Stimulated activated CD8-positive, alpha-beta memory T cell treated with anti-CD3 and anti-CD28 coated beads, Interleukin-2, amount 100 ng/mL, for 1 hour (primary cell): ENCODE data around the gene KRTAP10-4.
"Not testable (repeated sequence)": the region's sequence is repeated elsewhere in the genome, so short reads cannot be mapped to it uniquely, and the experiment has no call there.

ENCODE experiments used
- DNase-seq, 2 donors: peaks; one replicate each; pipeline ENCODE4 v3.0.0-alpha.2; 2020; ENCODE audit warnings: low read depth in 2 of 2

Gene KRTAP10-4

DNA sequence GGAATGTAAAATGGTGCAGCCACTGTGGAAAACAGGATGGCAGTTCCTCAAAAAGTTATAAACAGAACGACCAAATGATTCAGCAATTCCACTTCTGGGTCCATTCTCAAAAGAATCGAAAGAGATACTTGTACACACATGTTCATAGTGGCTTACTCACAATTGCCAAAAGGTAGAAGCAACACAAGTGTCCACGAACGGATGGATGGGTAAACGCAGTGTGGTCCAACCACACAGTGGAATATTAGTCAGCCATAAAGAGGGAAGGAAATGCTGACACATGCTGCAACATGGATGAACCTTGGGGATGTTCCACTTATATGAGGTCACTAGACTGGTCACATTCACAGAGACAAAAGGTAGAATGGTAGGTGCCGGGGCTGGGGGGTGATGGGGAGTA, 38.8 kb upstream of the KRTAP10-4 start:
- no peak for DNase-seq

DNA sequence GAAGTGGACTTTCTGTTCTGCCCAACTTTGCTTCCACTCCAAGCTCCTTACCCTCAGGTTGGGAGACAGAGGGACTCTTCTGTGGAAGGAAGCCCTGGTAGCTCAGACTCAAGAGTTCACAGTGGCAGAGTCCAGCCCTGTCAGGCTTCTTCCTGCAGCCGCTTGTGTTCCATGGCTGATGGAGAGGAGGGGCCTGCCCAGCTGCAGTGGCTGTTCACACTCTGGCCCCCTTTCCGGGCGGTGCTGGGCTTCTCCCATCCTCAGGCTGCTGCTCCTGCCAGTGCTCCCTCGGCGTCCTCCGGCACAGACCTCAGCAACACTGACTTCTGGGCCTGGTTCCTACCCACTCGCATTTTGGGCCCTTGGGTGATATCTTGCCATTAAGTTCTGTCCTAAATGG, 37.6 kb upstream of the KRTAP10-4 start:
- no peak for DNase-seq

DNA sequence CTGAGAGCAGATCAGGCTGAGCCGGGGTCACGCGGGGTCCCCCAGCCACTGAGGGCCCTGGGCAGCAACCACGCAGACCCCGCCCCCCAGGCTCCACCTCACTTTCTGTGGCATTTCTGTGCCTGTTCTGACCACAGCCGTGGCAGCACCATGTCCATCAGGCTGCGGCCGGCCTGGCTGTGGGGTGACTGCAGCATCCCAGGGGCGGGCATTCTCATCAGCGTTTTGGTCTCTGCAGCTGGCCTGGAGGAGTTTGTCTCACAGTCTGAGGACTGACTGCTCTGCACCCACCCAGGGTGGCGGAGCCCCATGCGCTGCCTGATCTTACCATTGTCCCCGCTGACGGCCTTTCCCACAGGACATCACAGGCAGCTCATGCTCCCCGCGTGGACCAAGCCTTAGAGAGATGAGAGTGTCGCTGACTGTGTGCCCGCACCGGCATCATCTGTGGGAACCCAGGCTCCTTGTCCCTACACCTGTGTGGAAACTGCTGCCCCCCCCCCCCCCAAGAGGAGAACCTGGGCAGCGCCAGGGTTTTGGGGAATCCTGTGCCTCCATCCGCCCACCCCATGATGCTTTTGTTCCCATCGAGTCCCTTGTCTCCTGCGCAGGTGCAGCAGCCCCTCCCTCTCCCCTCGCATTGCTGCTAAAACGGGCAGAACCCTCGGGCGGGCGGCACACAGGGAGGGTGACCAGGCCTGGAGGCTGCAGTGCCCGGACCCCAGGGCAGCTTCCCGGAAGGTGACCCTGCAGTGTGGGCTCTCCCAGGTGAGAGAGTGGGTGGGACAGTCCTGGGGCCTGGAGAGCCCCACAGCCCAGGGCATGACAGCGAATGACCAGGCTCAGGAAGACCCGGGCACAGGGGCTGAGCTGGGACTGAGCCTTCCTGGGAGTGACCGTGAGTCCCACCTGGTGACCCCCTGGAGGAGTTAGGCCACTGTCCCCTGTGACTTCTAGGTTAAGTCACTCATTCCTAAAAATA, 35.3 kb upstream of the KRTAP10-4 start:
- DNase-seq: no peak

DNA sequence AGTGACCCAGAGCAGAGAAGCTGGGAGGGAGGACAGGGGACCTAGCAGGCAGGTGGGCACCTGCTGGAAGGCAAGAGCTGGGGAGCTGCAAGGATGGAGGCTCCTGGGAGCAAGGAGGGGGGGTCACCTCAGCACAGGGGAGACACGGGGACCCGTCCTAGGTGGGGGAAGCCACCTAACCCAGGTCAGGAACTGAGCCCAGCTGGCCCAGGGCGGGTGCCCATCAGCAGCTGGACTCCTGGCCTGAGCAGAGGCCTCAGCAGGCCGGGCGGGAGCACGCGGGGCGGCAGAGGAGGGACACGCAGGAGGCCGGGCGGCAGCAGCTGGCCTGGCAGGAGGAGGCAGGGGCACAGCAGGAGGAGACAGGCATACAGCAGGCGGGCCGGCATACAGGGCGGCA, 34.5 kb upstream of the KRTAP10-4 start:
- no peak for DNase-seq

DNA sequence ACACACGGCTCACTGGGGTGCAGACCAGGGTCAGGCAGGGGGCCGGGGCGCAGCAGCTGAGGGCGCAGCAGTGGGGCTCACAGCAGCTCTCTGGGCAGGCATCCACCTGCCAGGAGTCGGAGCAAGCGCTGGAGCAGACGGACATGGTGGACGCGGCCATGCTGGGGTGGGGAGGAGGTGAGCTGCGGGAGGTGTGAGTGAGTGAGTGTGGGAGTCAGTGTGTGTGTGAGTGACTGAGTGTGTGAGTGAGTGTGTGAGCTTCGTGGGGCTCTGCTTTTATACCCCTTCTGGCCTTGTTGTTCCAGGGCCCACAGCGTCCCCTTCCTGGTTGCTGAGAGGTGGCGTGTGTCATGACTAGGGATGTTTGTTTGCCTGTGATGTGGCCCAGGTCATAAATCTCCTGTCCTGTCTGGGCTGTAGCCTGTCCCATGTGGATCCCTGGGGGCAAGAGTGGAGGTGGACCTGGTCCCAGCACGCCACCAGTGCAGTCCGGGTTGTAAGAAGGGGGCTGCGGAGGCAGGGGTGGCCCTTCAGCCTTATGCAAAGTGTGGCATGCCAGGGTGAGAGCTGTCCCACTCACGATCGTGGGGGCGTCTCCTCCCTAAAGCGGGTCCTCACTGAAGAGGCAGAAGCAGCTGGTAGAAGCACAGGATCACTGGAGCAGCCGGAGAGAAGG, 33.4 kb upstream of the KRTAP10-4 start, which contains the start of gene KRTAP10-1:
Gene KRTAP10-1, minus strand, starts transcription at position 205 of the 676 bp plus-strand sequence. Its CDS starts 45 bp downstream, at position 160.
- no peak for DNase-seq

DNA sequence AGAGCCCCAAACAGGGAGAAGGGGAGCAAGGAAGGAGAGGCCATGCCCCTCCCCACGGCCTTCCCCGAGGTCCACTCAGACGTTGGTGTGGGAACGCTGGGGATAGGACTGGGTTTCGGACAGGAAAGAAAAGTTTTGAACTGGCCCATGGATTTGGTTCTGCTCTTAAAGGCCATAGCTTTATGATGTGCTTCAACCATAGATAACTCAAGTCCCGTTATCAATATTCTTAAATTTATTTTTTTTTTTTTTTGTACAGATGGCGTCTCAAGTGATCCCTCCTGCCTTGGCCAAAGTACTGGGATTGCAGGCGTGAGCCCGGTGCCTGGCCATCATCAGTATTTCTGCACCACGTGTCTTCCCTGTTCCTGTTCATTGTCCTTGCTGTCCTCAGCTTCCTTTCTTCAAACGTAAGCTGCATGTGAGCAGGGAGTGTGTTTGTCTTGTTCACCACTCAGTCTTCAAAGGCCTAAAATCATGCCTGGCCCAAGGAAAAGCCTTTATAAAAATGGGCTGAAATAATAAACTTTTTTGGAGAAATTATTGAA, 32.7 kb upstream of the KRTAP10-4 start:
- no peak for DNase-seq

DNA sequence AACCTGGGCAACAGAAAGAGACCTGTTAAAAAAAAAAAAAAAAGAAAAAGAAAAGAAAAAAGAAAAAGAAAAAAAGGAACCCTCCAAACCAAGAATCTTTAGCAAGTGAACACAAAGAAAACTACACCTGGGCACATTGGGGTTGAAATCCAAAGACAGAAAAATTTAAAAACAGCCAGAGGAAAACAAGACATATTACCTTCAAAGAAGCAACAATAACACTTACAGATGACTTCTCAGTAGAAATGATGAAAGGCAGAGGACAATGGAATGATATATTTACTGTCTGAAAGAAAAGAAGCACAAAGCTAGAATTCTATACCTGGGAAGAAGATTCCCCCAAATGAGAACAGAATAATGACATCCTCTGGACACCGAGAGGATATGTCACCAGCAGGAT, 30.8 kb upstream of the KRTAP10-4 start:
- no peak for DNase-seq

DNA sequence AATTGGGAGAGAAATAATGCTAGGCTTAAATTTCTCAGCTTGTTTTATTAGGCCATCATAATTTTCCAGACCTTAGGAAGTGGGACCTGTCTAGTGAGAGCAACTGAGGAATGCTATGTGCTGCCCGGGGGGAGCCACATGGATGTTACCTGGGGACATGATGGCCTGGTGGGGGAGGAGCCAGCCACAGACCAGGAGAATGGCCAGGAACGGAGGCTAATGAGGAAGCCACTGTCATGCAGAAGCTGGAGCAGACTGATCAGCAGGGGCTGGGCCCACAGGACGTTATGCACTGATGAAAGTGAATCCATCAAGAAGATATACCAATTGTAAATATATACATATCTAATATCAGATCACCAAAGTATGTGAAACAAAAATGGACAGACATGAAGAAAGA, 29.0 kb upstream of the KRTAP10-4 start:
- no peak for DNase-seq

DNA sequence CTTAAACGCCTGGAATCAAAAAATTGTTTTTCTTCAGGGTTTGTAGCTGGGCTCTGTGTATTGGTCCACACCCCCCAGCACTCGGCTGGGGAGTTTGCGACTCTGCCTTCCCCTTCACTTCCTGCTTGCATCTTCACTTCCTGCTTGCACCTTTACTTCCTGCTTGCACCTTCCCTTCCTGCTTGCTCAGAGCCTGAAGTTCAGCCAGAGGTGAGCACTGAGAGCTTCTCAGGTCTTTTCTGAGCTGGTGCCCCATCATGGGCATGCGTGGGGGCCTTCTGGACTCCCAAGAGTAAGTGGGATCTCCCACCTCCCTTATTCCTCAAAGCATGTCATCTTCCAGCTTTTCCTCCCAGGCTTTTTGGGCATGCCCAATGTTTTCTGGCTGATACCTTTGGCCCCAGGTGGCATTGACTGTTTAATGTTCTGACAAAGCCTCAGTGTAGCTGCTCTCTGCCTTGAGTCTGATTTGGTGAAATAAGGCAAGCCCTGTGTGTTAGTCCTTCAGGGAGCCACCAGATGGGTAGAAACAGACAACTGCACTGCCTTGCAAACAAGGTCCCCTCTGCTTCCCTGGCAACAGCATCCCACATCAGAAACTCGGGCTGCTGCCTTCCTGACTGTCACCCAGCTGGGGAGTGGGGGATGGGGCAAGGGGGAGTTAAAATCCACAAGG, 25.7 kb upstream of the KRTAP10-4 start:
- DNase-seq: no peak

DNA sequence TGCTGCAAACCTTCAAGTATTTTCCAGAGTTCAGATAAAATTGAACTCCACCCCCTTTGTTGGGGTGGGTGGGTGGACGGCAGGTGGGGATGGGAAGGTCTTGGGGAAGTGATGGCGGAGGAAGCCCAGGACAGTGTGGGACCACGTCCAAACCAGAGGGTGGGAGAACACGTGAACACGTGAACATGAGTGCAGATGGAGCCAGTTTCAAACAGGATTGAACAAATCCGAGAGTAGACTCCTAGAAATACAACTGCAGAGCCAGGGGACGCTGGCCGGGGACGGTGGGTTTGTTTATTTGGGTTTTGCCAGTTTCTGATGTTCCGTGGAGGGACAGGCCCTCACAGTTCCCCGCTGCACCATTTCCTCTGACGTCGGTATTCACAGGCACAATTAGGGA, 25.1 kb upstream of the KRTAP10-4 start:
- DNase-seq: no peak

DNA sequence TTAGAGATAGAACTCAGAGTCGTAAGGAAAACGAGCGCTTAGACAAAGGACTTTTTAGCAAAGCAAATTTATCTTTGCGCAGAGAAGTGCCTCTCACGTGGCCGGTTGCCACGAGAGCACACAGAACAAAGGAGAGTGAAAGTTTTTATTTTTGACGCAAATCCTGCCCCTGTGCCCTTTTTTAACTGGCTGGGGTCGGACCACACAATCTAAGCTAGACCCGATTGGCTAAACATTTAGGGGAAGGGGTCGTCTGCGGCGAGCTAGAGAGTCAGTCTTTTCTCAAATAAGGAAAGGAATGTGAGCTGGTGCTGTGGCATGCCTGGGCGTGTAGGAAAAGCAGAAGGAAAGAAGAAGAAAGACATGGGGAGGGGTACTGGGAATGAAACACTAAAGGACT, 24.6 kb upstream of the KRTAP10-4 start:
- no peak for DNase-seq

DNA sequence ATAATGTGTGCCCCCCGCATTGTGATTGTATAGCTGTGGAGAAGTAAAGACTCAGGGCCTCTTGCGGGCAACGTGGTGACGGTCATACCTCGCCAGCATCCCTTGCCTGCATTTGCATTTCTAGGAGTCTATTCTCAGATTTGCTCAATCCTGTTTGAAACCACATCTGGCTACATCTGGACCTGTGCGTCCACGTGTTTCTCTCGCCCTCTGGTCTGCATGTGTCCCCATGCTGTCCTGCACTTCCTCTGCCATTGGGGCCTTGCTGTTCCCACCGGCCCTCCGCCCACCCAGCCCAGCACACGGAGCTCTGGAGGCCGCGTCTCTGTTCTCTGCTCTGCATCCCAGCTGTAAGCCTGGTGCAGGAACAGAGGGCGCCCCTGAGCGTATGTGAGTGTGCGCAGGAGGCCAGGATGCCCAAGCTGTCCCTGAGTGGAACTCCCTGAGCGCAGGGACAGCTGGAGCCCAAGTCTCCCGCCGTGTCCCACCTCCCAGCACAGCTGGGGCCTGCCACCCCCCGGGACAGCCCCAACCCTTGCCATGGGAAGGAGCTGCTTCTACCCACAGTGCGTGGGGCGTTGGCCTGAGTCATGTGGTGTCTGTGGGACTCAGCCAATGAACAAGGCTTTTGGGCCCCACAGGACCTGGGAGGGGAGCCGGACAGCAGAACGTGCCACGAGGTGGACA, 23.9 kb upstream of the KRTAP10-4 start:
- DNase-seq: no peak

DNA sequence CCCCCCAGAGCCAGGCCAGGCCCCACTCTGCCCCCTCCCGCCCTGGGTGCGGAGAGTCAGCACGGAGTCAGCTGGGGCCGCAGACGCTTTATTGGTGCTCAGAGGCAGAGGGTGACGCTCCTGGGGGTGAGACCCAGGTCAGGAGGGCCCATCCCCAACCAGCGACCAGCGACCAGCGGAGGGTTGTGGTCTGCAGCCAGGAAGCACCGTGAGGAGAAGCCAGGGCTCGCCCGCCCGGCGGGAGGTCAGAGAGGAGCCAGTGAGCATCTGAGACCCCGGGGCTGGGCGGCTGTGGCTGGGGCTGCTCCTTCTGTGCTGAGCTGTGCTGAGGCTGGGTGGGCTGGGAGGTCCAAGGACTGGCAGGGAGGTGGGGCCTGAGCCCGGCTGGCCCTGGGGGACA, 23.2 kb upstream of the KRTAP10-4 start:
- DNase-seq: not testable (repeated sequence)

DNA sequence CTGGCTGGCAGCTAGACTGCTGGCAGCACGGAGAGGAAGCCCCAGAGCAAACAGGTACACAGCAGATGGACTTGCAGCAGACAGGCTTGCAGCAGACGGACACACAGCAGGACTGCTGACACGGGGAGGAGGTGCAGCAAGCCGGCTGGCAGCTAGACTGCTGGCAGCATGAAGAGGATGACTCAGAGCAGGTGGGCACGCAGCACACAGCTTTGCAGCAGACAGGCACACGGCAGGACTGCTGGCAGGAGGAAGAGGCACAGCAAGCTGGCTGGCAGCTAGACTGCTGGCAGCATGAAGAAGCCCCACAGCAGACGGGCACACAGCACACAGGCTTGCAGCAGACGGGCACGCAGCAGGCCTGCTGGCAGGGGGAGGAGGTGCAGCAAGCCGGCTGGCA, 22.7 kb upstream of the KRTAP10-4 start:
- DNase-seq: no peak

DNA sequence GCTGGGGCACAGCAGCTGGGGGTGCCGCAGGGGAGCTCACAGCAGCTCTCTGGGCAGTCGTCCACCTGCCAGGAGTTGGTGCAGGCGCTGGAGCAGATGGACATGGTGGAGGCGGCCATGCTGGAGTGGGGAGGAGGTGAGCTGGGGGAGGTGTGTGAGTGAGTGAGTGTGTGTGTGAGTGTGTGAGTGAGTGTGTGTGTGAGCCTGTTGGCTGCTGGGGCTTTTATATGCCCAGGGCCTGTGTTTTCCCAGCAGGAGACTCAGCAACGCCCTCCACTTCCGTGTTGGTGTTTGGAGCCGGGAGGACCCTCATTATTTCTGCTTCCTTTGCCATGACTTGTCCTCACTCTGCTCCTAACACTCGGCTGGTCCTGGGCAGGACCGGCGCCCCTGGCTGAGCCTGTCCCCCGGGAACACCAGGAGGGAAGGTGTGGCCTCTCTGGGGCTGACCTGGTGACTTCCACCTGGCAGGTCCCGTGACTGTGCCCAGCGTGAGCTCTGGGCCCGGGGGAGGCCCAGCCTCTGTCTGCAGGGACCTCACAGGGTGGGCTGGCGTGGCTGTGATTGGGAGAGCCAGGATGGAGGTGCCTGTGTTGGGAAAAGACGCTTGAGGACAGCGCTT, 22.1 kb upstream of the KRTAP10-4 start, which contains the start of gene KRTAP10-2:
Gene KRTAP10-2, minus strand, starts transcription at position 166 of the 622 bp plus-strand sequence. Its CDS starts 47 bp downstream, at position 119.
- no peak for DNase-seq

DNA sequence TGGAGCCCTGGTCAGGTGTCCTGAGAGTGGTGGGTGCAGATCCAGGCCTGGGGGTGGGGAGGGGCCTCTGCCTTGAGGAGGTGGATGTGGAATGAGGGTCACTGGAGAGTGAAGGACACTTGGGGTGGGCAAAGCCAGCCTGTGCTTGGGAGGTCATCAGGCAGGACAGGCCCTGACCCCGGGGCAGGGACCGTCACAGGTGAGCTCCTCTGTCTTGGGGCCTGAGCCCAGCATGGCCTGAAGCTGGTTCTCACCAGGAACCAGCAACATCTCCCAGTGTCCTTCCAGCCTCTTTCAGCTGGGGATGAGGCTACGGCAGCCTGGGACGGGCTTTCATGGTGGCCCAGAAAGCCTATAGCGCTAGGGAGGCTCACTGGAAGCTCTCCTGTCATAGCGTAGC, 21.4 kb upstream of the KRTAP10-4 start:
- DNase-seq: no peak

DNA sequence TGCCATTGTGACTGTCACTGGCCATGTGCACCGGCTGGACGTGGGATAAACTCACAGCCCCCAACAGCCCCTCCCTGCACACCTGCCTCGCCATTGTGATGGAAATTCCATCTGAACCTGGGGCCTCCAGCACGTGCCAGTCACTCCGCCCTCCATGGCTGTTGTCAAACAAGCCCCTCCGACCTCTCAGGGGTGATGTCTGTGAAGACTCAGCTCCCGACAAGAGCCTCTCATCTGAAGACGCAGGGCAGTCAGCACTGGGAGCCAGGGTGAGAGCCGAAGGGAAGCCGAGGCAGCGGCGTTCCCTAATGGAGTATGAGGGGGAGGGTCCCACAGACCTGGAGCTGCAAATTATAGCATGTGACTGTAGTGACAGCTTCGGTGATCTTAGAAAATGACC, 20.8 kb upstream of the KRTAP10-4 start:
- DNase-seq: no peak

DNA sequence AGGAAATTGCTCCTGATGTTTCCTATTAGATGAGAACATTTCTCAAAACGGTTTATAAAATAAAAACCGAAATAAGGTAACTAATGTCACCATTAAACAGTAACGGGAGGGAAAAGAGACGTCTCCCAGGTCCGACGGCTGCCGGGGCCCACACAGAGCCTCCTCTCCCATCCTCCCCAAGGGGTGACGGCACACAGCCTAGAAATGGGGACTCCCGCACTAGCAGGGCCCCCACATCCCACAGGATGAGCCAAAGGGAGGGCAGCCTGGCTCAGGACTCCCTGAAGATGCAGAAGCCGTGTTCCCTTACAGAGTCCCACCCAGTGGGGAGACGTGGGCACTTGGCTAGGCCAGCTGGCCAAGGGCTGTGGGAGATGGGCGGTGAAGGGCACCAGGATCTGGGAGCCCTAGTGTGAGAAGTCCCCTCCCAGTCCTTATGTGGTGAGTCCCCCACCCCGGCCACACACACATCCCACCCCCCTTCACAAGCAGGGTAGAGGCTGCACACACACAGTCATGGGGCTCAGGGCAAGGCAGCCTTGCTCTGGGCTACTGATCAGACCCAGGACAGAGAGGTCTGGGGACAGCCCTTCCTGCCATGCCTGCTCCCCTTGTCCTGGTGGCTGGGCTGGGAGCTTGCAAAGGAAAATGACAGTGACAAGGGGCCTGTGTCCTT, 18.2 kb upstream of the KRTAP10-4 start:
- no peak for DNase-seq

DNA sequence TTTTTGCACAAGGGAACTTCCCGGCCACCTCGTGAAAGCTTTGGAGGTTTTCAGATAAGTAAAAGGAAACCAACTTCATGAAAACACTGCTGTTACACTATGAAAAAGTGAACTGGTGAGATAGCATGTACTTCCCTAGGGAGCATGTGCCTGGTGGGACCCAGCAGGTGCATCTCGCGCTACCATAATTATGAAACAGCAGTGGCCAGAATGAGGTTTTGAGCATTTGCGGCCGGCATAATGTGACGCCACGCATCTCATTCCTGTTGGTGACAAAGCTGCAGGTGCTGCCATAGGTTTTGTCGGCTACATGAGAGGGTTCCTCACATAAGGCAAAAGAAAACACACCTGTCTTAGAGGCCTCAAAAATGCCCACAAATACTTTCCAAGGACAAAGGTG, 16.6 kb upstream of the KRTAP10-4 start:
- no peak for DNase-seq
